ENCODE results near the gene PPARG.

PPARG gene

GRCh38 chr3:12449889-12450682 is 161.2 kb downstream of the PPARG start:
- no peak for TF ChIP-seq ZNF384 (IDR thresholded peaks at IDR 0.05)
- TF ChIP-seq ELF4 (IDR thresholded peaks at IDR 0.05) = no peak
- TF ChIP-seq LEF1 (IDR thresholded peaks at IDR 0.05; ENCODE audit: borderline replicate concordance) = no peak
- no peak for TF ChIP-seq FOXK2 (IDR thresholded peaks at IDR 0.05)
- no peak for TF ChIP-seq SUZ12 (IDR thresholded peaks at IDR 0.05)
- TF ChIP-seq TARDBP (IDR thresholded peaks at IDR 0.05) = no peak
- TF ChIP-seq L3MBTL2 (conservative IDR thresholded peaks at IDR 0.05) = no peak
- no peak for TF ChIP-seq FOXA1 (IDR thresholded peaks at IDR 0.05)
- no peak for TF ChIP-seq NFRKB (IDR thresholded peaks at IDR 0.05)
- DNase-seq (ENCODE audit: extremely low spot score) = no peak
- ChIA-PET CTCF (interaction anchor here (0.6 kb wide), 2 partner anchors 80 to 152 kb away, joined by 3 read pairs; no protein-coding TSS in a partner anchor), POLR2A (no interaction called here)

- no peak for DNase-seq (ENCODE audit: extremely low spot score)
- CTCF ChIA-PET = no interaction called here
- TF ChIP-seq BHLHE40 (IDR thresholded peaks at IDR 0.05; ENCODE audit: borderline replicate concordance) = no peak
- no peak for TF ChIP-seq FOXA1 (IDR thresholded peaks at IDR 0.05)
- no peak for TF ChIP-seq HDGF (IDR thresholded peaks at IDR 0.05; ENCODE audit: borderline replicate concordance)
- no peak for TF ChIP-seq PKNOX1 (IDR thresholded peaks at IDR 0.05)
- TF ChIP-seq ARNT (IDR thresholded peaks at IDR 0.05) = no peak
- no peak for TF ChIP-seq LEF1 (IDR thresholded peaks at IDR 0.05; ENCODE audit: borderline replicate concordance)
- TF ChIP-seq NFRKB (IDR thresholded peaks at IDR 0.05) = no peak
- POLR2A ChIA-PET = no interaction called here
Measured at GRCh38 chr3:12451481-12451880, 162.6 kb downstream of the PPARG start.

- CTCF ChIA-PET = no interaction called here
Measured at GRCh38 chr3:12451960-12452359, 163.1 kb downstream of the PPARG start.

GRCh38 chr3:12452361-12453330 is 163.8 kb downstream of the PPARG start:
- TF ChIP-seq CTBP1 (IDR thresholded peaks at IDR 0.05; ENCODE audit: borderline replicate concordance) = no peak
- TF ChIP-seq SP1 (IDR thresholded peaks at IDR 0.05) = no peak
- no peak for TF ChIP-seq ZNF384 (IDR thresholded peaks at IDR 0.05)
- TF ChIP-seq HDGF (IDR thresholded peaks at IDR 0.05; ENCODE audit: borderline replicate concordance) = no peak
- TF ChIP-seq TARDBP (IDR thresholded peaks at IDR 0.05) = no peak
- no peak for TF ChIP-seq NFRKB (IDR thresholded peaks at IDR 0.05)
- no peak for DNase-seq (ENCODE audit: extremely low spot score)
- ChIA-PET CTCF (interaction anchor here (0.5 kb wide), 1 partner anchor 17 kb away, joined by 3 read pairs; no protein-coding TSS in a partner anchor), POLR2A (no interaction called here)

More at GRCh38 chr3:12451960-12452359, 163.1 kb downstream of the PPARG start:
- TF ChIP-seq ZNF384 (IDR thresholded peaks at IDR 0.05) (no peak), HDGF (IDR thresholded peaks at IDR 0.05; ENCODE audit: borderline replicate concordance) (no peak), NFRKB (IDR thresholded peaks at IDR 0.05) (no peak), BHLHE40 (IDR thresholded peaks at IDR 0.05; ENCODE audit: borderline replicate concordance) (no peak), ARNT (IDR thresholded peaks at IDR 0.05) (no peak), SP1 (IDR thresholded peaks at IDR 0.05) (no peak), FOXK2 (IDR thresholded peaks at IDR 0.05) (no peak), FOXM1 (IDR thresholded peaks at IDR 0.05; ENCODE audit: borderline replicate concordance) (no peak), SUZ12 (IDR thresholded peaks at IDR 0.05) (no peak), FOXA1 (IDR thresholded peaks at IDR 0.05) (no peak), ELF4 (IDR thresholded peaks at IDR 0.05) (no peak), L3MBTL2 (conservative IDR thresholded peaks at IDR 0.05) (no peak), CTBP1 (IDR thresholded peaks at IDR 0.05; ENCODE audit: borderline replicate concordance) (no peak), LEF1 (IDR thresholded peaks at IDR 0.05; ENCODE audit: borderline replicate concordance) (no peak), PKNOX1 (IDR thresholded peaks at IDR 0.05) (no peak), TARDBP (IDR thresholded peaks at IDR 0.05) (no peak)
- POLR2A ChIA-PET = no interaction called here
- DNase-seq (ENCODE audit: extremely low spot score) = no peak

GRCh38 chr3:12454076-12454815 is 165.4 kb downstream of the PPARG start:
- no peak for DNase-seq (ENCODE audit: extremely low spot score)
- TF ChIP-seq ZNF384 (IDR thresholded peaks at IDR 0.05) (no peak), NFRKB (IDR thresholded peaks at IDR 0.05) (no peak), CTBP1 (IDR thresholded peaks at IDR 0.05; ENCODE audit: borderline replicate concordance) (no peak), ARNT (IDR thresholded peaks at IDR 0.05) (no peak), TARDBP (IDR thresholded peaks at IDR 0.05) (no peak), HDGF (IDR thresholded peaks at IDR 0.05; ENCODE audit: borderline replicate concordance) (no peak), PKNOX1 (IDR thresholded peaks at IDR 0.05) (no peak), FOXM1 (IDR thresholded peaks at IDR 0.05; ENCODE audit: borderline replicate concordance) (no peak), FOXK2 (IDR thresholded peaks at IDR 0.05) (no peak), LEF1 (IDR thresholded peaks at IDR 0.05; ENCODE audit: borderline replicate concordance) (no peak), FOXA1 (IDR thresholded peaks at IDR 0.05) (no peak), SP1 (IDR thresholded peaks at IDR 0.05) (no peak), SUZ12 (IDR thresholded peaks at IDR 0.05) (no peak), BHLHE40 (IDR thresholded peaks at IDR 0.05; ENCODE audit: borderline replicate concordance) (no peak), L3MBTL2 (conservative IDR thresholded peaks at IDR 0.05) (no peak), ELF4 (IDR thresholded peaks at IDR 0.05) (no peak)
- ChIA-PET POLR2A (no interaction called here), CTCF (interaction anchor here (0.7 kb wide), 1 partner anchor 174 kb away, joined by 4 read pairs; no protein-coding TSS in a partner anchor)

Measured in HEK293T (cell line).